GM19043 (cell line): ENCODE data around the gene DOC2B.
"Not testable (repeated sequence)": the region's sequence is repeated elsewhere in the genome, so short reads cannot be mapped to it uniquely, and the experiment has no call there.

Experiments used
- ATAC-seq: cut with Tn5 transposase; IDR thresholded peaks from one replicate; pipeline ENCODE4 v1.9.1; 2021; ENCODE audit warnings: low read depth; ENCODE audit not compliant: unreplicated experiment

DOC2B gene

DNA sequence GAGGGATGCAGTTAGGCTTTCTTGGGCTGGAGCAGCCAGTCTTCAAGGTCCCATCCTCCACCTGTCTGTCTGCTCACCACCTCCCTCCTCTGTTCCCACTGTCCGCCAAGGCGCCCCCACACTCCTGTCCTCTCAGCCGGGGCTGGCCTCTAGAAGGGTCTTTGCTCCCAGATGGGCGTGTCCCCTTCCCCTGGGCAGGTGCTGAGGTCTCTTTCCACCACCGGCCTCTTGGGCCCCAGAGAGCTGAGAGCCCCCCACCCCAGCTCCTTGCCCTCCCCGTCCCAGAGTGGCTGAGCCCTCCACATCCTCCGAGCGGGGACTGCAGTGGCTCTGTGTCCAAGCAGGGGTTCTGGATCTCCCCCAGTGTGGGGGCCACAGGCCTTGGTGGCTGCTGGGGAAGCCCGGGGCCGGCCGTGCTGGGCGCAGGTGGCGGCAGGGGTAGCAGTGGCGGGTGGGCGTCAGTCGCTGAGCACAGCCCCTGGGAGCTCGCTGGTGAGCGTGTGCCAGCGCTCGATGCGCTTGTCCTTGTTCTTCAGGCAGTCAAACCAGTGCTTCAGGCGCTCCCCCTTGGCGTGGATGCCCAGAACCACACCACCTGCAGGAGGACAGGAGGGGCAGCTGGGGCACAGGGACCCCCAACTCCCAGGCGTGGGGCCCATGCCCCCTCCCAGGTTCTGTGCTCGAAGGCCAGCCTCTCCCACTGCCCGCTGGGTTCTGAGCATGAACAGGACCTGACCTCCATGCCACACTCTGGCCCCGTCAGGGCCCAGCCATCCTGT lies 34.3 kb downstream of the DOC2B start:
- ATAC-seq = no peak

- no peak for ATAC-seq
Observed at GRCh38 chr17:146546-146945, 34.9 kb downstream of the DOC2B start.

DNA sequence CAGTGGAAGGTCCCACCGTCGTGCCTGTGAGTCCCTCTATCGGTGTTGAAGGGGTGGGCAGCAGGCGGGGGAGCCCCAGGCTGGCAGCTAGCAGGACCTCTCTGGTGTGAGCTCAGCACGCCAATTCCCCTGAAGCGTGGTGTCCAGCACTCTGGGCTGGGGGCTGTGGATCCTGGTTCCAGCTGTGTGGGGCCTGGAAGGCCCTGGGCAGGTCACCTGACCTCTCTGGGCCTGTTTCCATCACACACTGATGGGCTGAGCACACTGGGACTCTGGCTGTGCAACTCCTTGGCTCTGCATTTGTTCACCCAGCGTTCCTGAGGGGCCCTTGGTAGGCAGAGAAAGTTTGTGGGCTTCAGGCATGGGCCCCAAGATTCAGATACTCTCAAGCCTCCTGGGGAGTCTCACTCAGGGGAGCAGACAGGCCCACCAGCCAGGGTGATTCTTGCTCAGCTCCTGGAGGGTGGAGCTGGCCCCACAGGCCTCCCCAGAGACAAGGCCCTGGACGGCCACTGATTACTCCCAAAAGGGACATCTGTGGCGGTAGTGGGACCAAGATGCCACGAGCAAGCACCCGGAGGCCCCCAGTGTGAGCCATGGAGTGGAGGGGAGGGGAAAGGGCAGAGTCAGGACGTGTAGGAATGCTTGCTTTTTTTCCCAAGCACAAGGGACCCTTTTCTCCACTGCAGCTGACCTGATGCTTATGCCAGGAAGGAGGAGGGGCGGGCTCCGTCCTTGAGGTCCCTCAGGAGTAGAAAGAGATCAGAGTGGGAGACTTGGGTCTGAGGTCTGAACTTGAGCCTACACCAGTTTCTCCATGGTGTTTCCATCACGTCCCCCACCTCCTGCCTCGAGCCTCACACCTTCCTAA lies 35.5 kb downstream of the DOC2B start:
- ATAC-seq = no peak

- no peak for ATAC-seq
Observed at GRCh38 chr17:144936-145670, 36.3 kb downstream of the DOC2B start.

DNA sequence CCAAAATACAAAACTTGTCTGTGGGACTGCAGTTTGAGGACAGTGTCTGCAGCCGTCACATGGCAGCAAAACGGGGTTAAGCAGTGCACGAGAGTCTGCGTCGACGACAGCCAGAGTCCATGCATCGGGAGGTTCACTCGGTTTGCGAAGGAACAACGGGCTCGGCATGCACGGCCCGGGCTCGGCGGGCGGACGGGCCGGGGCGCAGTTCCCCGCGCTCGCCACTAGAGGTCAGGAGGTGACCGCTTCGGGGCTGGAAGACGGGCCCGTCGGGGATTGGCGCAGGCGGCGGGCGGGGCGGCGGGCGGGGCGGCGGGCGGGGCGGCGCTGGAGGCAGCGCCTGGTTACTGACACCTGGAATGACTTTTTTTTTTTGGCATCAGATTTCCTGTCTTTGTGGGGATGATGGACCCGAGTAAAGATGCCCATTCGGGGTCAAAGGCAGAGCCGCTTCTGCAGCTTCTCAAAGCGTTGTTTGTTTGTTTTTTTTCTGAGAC lies 37.6 kb downstream of the DOC2B start:
- no peak for ATAC-seq

DNA sequence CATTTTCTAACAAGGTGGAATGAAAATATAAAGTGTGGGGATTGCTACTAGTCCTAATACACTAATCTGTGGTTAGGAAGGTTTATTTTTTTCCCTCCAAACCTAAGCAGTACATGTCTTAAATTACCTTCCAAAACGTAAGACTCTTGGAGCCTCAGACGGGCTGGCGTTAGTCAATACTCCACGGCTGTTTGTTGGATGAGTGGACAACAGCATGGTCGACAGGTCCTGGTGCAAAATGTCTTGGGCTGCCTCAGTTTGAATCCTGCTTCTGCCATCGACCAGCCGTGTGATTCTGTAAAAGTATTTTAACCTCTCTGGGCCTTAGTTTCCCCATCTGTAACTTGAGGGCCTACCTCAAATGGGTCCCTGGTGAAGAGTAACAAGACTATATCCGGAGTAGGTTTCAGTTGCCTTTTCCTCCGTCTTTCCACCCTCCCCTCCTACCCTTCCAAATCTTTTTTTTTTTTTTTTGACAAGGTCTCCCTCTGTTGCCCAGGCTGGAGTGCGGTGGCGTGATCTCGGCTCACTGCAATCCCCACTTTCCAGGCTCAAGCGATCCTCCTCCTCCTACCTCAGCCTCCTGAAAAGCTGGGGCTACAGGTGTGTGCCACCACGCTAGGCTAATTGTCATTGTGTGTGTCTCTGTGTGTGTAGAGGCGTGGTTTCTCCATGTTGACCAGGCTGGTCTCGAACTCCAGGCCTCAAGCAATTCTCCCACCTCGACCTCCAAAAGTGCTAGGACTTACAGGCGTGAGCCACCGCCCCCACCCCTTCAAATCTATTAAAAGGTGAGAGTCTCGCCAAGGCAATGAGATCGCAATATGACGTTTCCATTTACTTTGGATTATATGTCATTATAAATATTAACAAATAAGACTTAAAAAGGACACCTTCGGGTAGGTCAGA lies 38.3 kb downstream of the DOC2B start:
- ATAC-seq = no peak

- ATAC-seq = no peak
Observed at GRCh38 chr17:142102-142661, 39.3 kb downstream of the DOC2B start.

DNA sequence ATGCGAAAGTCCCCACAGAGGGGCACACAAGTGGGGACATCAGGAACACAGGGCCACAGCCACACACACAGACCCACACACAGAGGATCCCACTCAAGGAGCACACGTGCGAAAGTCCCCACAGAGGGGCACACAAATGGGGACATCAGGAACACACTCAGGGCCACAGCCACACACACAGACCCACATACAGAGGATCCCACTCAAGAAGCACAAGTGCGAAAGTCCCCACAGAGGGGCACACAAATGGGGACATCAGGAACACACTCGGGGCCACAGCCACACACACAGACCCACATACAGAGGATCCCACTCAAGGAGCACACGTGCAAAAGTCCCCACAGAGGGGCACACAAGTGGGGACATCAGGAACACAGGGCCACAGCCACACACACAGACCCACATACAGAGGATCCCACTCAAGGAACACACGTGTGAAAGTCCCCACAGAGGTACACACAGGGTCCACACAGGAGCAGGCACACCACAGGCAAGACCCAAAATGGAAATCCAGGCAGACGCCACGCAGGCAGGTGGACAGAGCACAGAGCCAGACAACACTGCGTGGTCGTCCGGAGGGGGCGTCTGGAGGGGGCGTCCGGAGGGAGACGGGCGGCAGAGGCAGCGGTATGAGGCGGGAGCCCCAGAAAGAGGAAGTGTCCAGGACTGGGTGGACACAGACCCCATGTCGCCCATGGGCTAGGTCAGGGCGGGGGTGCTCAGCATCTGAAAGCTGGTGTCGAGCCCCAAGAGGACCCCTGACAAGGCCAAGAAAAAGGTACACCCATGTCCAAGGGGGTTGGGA lies 41.8 kb downstream of the DOC2B start:
- ATAC-seq = not testable (repeated sequence)

DNA sequence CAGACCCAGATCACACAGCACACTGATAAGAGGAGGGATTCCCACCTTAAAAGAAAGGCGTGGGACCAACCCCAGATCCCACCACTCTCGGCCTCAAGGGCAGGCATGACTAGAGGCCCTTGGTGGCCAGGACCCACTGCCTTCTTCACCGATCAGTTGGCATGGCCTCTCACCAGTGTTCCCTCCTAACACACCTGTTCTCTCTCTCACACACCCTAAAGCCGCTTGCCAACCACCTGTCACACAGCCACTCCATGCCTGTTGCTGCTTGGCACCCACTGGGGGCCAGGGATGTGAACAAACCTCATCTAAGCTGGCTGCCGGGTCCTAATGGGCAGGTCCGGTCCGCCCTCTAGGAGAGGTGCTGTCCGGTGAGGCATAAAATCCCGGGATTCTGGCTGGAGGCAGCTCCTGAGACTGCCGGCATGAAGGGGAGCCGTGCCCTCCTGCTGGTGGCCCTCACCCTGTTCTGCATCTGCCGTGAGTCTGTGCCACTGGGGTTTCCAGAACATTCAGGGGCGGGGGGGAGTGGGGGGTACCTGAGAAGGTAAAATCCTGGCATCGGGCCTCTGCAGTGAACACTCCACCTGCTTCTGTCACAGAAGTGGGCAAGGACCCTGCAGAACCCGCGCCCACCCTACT lies 44.2 kb downstream of the DOC2B start, which contains the start of gene SCGB1C2:
TSS of gene SCGB1C2 (plus strand) at position 404 of the 642 bp plus-strand sequence. CDS start at position 426, 22 bp downstream.
- ATAC-seq = not testable (repeated sequence)

GRCh38 chr17:136531-136930 lies 44.9 kb downstream of the DOC2B start:
- ATAC-seq = not testable (repeated sequence)

DNA sequence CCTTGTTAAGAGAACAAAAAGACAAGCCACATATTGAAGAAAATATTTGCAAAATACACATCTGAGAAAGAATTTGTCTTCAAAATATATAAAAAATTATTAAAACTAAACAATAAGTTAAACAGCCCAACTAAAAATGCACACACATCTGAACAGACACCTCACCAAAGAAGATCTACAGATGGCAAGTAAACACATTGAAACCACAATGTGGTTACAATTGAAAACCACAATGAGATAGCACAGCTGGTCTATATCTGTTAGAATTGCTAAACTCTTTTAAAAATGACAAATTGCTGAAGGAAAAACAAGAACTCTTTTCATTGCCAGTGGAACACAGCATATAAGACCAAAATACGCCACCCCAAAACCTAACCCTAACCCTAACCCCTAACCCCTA lies 45.6 kb downstream of the DOC2B start:
- not testable (repeated sequence) for ATAC-seq

- not testable (repeated sequence) for ATAC-seq
Observed at GRCh38 chr17:135022-135421, 46.4 kb downstream of the DOC2B start.

DNA sequence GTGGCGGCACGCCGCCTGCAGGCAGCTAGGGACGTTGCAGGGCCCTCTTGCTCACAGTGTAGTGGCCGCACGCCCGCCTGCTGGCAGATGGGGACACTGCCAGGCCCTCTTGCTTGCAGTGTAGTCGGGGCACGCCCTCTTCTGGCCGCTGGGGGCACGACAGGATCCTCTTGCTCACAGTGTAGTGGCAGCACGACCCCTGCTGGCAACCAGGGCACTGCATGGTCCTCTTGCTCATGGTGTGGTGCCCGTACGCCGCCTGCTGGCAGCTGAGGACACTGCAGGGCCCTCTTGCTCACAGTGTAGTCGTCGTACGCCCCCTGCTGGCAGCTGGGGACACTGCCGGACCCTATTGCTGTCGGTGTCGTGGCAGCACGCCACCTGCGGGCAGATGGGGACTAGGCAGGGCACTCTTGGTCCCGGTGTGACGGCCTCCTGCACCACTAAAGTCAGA lies 47.1 kb downstream of the DOC2B start:
- ATAC-seq = peak; percentile 73

DNA sequence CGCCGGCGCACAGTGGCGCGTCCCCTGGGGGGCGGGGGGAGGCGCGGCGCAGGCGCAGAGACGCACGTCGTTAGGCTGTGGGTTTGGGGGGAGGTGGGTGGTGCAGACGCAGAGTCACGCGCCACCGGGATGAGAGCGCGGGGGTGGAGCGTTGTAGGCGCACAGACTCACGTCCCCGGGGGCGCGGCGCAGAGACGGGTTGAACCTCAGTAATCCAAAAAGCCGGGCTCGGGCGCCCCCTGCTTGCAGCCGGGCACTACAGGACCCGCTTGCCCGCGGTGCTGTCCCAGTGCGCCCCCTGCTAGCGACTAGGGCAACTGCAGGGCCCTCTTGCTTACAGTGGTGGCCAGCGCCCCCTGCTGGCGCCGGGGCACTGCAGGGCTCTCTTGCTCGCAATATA lies 47.5 kb downstream of the DOC2B start:
- ATAC-seq = not testable (repeated sequence)

- not testable (repeated sequence) for ATAC-seq
Observed at GRCh38 chr17:118339-118917, 63.0 kb downstream of the DOC2B start.

- ATAC-seq = not testable (repeated sequence)
Observed at GRCh38 chr17:113111-113510, 68.3 kb downstream of the DOC2B start.
